Epithelial cell of esophagus (primary cell): ENCODE results near the gene GRM5.

Experiments
- DNase-seq: peaks from one replicate; pipeline ENCODE4 v3.0.0; 2010; ENCODE audit warnings: low read depth
- H3K4me3 ChIP-seq: 2 replicates; pipeline ENCODE4 v1.5.1; 2011; ENCODE audit warnings: mild to moderate bottlenecking, low read length, control low read depth
- TF ChIP-seq, protein P1 (sequence below): IDR thresholded peaks from 2 replicates; pipeline ENCODE4 v1.5.1; 2011; ENCODE audit warnings: low read depth, mild to moderate bottlenecking, low read length, control low read depth, inconsistent platforms; ENCODE audit not compliant: insufficient read depth; ENCODE audit errors: missing control alignments

Gene GRM5

DNA sequence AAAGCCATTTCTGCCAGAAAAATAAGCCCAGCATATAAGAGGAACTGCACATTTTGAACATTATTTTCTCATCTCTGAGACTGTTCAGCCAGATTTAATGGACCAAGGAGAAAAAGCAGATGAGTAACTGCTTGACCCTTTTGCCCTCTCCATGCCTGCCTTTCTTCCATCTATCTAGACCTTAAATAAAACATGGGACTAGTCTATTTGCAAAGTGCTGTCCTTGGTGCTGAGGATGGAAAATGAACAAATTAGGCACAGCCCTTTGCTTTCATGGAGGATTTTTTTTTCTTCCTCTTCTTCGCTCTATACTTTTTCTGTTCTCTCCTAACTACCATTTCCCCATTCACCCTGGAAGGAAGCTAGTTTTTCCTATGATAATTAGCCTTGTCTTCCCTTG, 361.3 kb downstream of the GRM5 start:
- no peak overlapping the region for H3K4me3 ChIP-seq
- TF ChIP-seq, protein P1, sequence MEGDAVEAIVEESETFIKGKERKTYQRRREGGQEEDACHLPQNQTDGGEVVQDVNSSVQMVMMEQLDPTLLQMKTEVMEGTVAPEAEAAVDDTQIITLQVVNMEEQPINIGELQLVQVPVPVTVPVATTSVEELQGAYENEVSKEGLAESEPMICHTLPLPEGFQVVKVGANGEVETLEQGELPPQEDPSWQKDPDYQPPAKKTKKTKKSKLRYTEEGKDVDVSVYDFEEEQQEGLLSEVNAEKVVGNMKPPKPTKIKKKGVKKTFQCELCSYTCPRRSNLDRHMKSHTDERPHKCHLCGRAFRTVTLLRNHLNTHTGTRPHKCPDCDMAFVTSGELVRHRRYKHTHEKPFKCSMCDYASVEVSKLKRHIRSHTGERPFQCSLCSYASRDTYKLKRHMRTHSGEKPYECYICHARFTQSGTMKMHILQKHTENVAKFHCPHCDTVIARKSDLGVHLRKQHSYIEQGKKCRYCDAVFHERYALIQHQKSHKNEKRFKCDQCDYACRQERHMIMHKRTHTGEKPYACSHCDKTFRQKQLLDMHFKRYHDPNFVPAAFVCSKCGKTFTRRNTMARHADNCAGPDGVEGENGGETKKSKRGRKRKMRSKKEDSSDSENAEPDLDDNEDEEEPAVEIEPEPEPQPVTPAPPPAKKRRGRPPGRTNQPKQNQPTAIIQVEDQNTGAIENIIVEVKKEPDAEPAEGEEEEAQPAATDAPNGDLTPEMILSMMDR: no peak
- peak; percentile 32 for DNase-seq

DNA sequence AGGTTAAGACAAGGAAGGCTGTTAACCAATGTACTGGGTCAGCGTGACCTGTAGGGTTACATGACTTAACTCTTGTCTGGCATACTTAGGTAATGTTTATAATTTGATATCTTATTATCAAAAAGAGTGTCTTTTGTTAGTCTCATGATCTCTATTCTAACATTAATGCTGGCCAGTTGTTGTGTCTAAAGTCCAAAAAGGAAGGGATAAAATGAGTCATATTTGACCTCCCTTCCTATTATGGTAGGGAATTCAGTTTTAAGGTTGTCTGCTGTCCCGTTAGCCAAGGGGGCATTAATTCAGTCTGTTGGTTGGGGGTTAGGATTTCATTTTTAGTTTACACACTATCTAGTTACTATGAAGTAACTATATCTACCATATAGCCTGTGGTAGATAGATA, 364.0 kb downstream of the GRM5 start:
- DNase-seq: no peak
- TF ChIP-seq, protein P1: no peak
- no peak overlapping the region for H3K4me3 ChIP-seq

DNA sequence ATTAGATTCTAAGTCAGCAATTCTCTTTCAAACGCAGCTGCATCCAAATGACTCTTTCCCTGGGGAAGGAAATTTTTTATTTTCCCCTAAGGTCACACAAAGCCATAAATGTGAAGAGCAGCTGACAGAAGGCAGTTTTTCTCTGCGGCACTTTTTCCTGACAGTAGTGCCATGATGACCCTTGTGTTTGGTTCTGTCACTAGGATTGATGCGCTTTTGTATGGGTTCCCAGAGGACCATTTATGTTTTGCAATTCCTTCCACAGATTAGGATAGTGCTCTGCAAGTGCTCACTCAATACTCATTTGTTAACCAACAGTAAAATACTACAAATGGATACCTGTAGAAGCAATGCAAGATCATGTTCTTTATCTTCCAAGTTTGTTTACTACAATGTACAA, 368.6 kb downstream of the GRM5 start:
- H3K4me3 ChIP-seq: no peak overlapping the region
- no peak for DNase-seq
- TF ChIP-seq, protein P1: no peak

DNA sequence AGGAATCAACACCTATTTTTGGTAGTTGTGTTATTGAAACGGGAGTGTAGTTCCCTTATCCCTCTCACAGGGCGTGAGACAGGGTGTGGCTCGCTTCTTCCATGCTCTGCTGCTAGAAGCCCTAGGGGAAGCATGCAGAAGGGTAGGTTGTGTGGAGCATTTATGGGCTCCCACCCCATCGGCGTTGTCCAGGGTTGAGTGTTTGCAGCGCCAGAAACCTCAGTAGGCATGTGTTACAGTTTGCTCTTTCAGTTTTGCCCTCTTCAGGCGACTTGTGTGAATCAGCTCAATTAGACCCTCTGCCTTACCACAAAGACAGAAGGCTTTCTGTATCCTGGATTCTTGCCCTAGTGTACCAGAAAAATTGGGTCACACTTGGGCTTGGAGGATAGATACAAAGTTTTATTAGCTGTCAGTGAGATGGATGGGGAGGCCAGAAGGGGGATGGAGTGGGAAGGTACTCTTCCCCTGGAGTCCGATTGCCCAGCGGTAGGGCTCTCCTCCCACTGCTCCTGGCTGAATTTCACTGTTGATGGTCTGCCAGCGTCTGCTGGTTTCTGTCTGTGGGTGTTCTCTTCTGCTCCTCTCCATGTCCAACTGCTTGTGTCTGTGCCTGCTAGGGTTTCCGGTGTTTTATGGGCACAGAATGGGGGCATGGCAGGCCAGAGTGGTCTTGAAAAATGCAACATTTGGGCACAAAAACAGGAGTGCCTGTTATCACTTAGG, 369.9 kb downstream of the GRM5 start:
- TF ChIP-seq, protein P1: no peak
- DNase-seq: no peak

DNA sequence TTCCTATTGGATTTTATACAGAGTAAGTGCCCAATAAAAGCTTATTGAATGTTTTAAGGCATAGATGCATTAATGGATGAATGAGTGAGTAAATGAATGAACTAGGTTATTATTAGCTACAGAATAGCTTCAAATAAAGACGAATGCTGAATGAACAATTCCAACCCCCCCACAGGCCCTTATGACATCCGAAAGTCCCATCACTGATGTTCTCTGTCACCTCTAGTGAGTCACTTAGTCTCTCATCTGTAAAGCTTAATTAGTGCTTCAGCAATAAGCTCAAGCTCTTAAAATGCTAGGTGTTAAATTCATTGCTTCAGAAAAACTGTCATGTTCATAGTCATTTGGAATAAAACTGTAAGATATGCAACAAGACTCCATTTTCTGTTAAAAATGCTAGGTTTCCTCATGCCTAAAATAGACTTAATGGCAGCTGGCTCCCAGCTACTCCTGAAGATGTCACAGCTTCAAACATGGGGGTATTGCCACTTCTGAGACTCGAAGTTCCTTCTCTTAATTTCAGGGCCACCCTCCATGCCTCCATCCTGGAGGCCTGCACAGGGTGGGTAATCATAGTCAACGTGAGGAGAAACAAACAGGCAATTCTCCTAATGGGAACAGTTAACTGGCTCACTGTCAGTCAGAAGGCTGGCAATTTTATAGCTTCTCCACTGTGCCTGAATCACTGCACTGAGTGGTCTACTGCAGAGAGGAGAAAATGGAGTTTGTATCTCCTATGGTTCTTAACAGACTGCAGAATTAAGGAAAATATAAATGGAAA, 373.3 kb downstream of the GRM5 start:
- TF ChIP-seq, protein P1: no peak
- H3K4me3 ChIP-seq: no peak overlapping the region
- DNase-seq: no peak

More for the DNA sequence above, 369.9 kb downstream of the GRM5 start:
- H3K4me3 ChIP-seq: no peak overlapping the region

DNA sequence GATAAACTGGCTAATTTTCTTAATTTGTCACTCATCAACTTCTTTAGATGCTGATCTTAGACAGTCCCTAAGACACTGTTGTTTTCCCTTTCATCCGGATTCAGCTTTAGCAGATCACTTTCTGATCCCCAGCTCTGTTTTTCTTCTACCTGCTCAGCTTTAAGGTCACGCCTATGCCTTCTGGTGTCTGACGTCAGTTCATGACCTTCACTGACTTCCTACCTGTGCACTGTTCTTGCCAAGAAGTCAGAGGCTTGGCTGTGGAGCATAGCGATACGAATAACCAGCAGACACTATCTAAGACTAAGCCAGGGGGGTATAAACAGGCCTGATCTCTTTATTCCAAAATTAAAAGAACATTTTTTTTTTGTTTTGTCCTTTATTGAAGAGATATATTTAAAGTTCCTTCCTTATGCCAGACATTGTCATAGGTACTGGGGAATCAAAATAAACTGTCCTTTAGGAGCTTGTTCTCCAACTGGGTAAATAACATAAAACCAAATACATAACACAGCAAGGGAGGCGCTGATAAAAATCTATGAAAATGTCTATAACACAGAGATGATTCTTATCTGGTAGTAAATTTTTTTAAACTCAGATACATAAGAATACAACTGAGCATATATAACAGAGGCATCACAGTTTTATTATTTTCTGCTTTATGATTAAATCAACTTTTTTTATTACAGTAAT, 376.1 kb downstream of the GRM5 start:
- DNase-seq: peak; percentile 25
- H3K4me3 ChIP-seq: no peak overlapping the region
- TF ChIP-seq, protein P1: no peak
